ENCODE measurements around the gene DSCAML1.

Gene DSCAML1

GRCh38 chr11:117481885-117482284 is 315.1 kb downstream of the DSCAML1 start:
- H3K4me1 ChIP-seq (ENCODE audit: control insufficient read depth in 1 of 2, insufficient read depth in 2 of 2, low read length in 2 of 2) = no peaks in the 10 kb centered on the region
- no peak for DNase-seq
- no peaks in the 10 kb centered on the region for H3K79me1 ChIP-seq (ENCODE audit: low read length)
- H3K4me3 ChIP-seq (ENCODE audit: low read depth, low read length) = no peak overlapping the region
- no peak overlapping the region for H2BK5ac ChIP-seq (ENCODE audit: low read depth, low read length, poor library complexity)
- no peak overlapping the region for H3K4ac ChIP-seq (ENCODE audit: low read depth, low read length)
- no peak overlapping the region for H2AK5ac ChIP-seq (ENCODE audit: low read length)
- H2BK120ac ChIP-seq (ENCODE audit: insufficient read depth, low read length, poor library complexity) = no peak overlapping the region
- no peak overlapping the region for H4K12ac ChIP-seq (ENCODE audit: low read depth, low read length)
- no peak overlapping the region for H3K14ac ChIP-seq (ENCODE audit: low read length)
- no peak overlapping the region for H3K4me2 ChIP-seq (ENCODE audit: low read length)
- no CpG with 5 or more reads among the region's 23 CpGs for WGBS (ENCODE audit: extremely low coverage, insufficient coverage, insufficient read length)
- H3K23ac ChIP-seq (ENCODE audit: low read length) = no peak overlapping the region
- H3K36me3 ChIP-seq (ENCODE audit: control insufficient read depth in 1 of 2, insufficient read depth in 2 of 2, low read length in 2 of 2) = no peaks in the 10 kb centered on the region
- no peaks in the 10 kb centered on the region for H3K9me3 ChIP-seq (ENCODE audit: insufficient read depth, low read depth, low read length)
- H3K9ac ChIP-seq (ENCODE audit: low read length) = no peak overlapping the region
- no peak overlapping the region for H3K18ac ChIP-seq (ENCODE audit: low read length)
- no peak overlapping the region for H3K27ac ChIP-seq (ENCODE audit: low read depth, low read length)
- no peak overlapping the region for H2BK12ac ChIP-seq (ENCODE audit: low read length)
- H3K27me3 ChIP-seq (ENCODE audit: insufficient read depth, low read length) = no peaks in the 10 kb centered on the region
- H4K91ac ChIP-seq (ENCODE audit: low read depth, low read length) = no peak overlapping the region
- no peak overlapping the region for H2AFZ ChIP-seq (ENCODE audit: insufficient read depth, low read length, poor library complexity)
- no peak overlapping the region for H4K8ac ChIP-seq (ENCODE audit: low read depth, low read length)
- no peaks in the 10 kb centered on the region for H3K79me2 ChIP-seq (ENCODE audit: control insufficient read depth, insufficient read depth, low read length, poor library complexity)

- Histone ChIP-seq H3K4ac (ENCODE audit: low read depth, low read length) (no peak overlapping the region), H4K8ac (ENCODE audit: low read depth, low read length) (no peak overlapping the region), H3K14ac (ENCODE audit: low read length) (no peak overlapping the region), H3K79me1 (ENCODE audit: low read length) (no peaks in the 10 kb centered on the region), H4K12ac (ENCODE audit: low read depth, low read length) (no peak overlapping the region), H2AFZ (ENCODE audit: insufficient read depth, low read length, poor library complexity) (no peak overlapping the region), H3K9ac (ENCODE audit: low read length) (no peak overlapping the region), H2BK5ac (ENCODE audit: low read depth, low read length, poor library complexity) (no peak overlapping the region), H3K4me2 (ENCODE audit: low read length) (no peak overlapping the region), H3K4me1 (ENCODE audit: control insufficient read depth in 1 of 2, insufficient read depth in 2 of 2, low read length in 2 of 2) (no peaks in the 10 kb centered on the region), H3K27ac (ENCODE audit: low read depth, low read length) (no peak overlapping the region), H3K27me3 (ENCODE audit: insufficient read depth, low read length) (no peaks in the 10 kb centered on the region), H3K36me3 (ENCODE audit: control insufficient read depth in 1 of 2, insufficient read depth in 2 of 2, low read length in 2 of 2) (no peaks in the 10 kb centered on the region), H2BK120ac (ENCODE audit: insufficient read depth, low read length, poor library complexity) (no peak overlapping the region), H3K18ac (ENCODE audit: low read length) (no peak overlapping the region), H3K23ac (ENCODE audit: low read length) (no peak overlapping the region), H4K91ac (ENCODE audit: low read depth, low read length) (no peak overlapping the region), H3K4me3 (ENCODE audit: low read depth, low read length) (no peak overlapping the region), H3K79me2 (ENCODE audit: control insufficient read depth, insufficient read depth, low read length, poor library complexity) (no peaks in the 10 kb centered on the region), H2AK5ac (ENCODE audit: low read length) (no peak overlapping the region), H3K9me3 (ENCODE audit: insufficient read depth, low read depth, low read length) (no peaks in the 10 kb centered on the region), H2BK12ac (ENCODE audit: low read length) (no peak overlapping the region)
- no CpG with 5 or more reads among the region's 6 CpGs for WGBS (ENCODE audit: extremely low coverage, insufficient coverage, insufficient read length)
- DNase-seq = no peak
These were observed 316.0 kb downstream of the DSCAML1 start for GRCh38 chr11:117481036-117481435.

GRCh38 chr11:117480221-117480620 is 316.8 kb downstream of the DSCAML1 start:
- H3K79me1 ChIP-seq (ENCODE audit: low read length) = no peaks in the 10 kb centered on the region

GRCh38 chr11:117479372-117479771 is 317.6 kb downstream of the DSCAML1 start:
- H3K27me3 ChIP-seq (ENCODE audit: insufficient read depth, low read length) = no peaks in the 10 kb centered on the region
- H3K4ac ChIP-seq (ENCODE audit: low read depth, low read length) = no peak overlapping the region
- no peak overlapping the region for H2AFZ ChIP-seq (ENCODE audit: insufficient read depth, low read length, poor library complexity)
- H3K79me2 ChIP-seq (ENCODE audit: control insufficient read depth, insufficient read depth, low read length, poor library complexity) = no peaks in the 10 kb centered on the region
- no peak overlapping the region for H3K4me2 ChIP-seq (ENCODE audit: low read length)
- no peak overlapping the region for H3K14ac ChIP-seq (ENCODE audit: low read length)
- no peaks in the 10 kb centered on the region for H3K79me1 ChIP-seq (ENCODE audit: low read length)
- no peak overlapping the region for H3K9ac ChIP-seq (ENCODE audit: low read length)
- no peaks in the 10 kb centered on the region for H3K36me3 ChIP-seq (ENCODE audit: control insufficient read depth in 1 of 2, insufficient read depth in 2 of 2, low read length in 2 of 2)
- WGBS (ENCODE audit: extremely low coverage, insufficient coverage, insufficient read length) = no CpG with 5 or more reads among the region's 8 CpGs
- H2AK5ac ChIP-seq (ENCODE audit: low read length) = no peak overlapping the region
- H3K23ac ChIP-seq (ENCODE audit: low read length) = no peak overlapping the region
- no peak overlapping the region for H2BK12ac ChIP-seq (ENCODE audit: low read length)
- H3K9me3 ChIP-seq (ENCODE audit: insufficient read depth, low read depth, low read length) = no peaks in the 10 kb centered on the region
- no peaks in the 10 kb centered on the region for H3K4me1 ChIP-seq (ENCODE audit: control insufficient read depth in 1 of 2, insufficient read depth in 2 of 2, low read length in 2 of 2)
- DNase-seq = no peak
- no peak overlapping the region for H3K4me3 ChIP-seq (ENCODE audit: low read depth, low read length)
- H4K8ac ChIP-seq (ENCODE audit: low read depth, low read length) = no peak overlapping the region
- no peak overlapping the region for H3K18ac ChIP-seq (ENCODE audit: low read length)
- H4K91ac ChIP-seq (ENCODE audit: low read depth, low read length) = no peak overlapping the region
- H3K27ac ChIP-seq (ENCODE audit: low read depth, low read length) = no peak overlapping the region
- no peak overlapping the region for H2BK5ac ChIP-seq (ENCODE audit: low read depth, low read length, poor library complexity)
- H4K12ac ChIP-seq (ENCODE audit: low read depth, low read length) = no peak overlapping the region
- H2BK120ac ChIP-seq (ENCODE audit: insufficient read depth, low read length, poor library complexity) = no peak overlapping the region

More at GRCh38 chr11:117480221-117480620, 316.8 kb downstream of the DSCAML1 start:
- Histone ChIP-seq H3K9me3 (ENCODE audit: insufficient read depth, low read depth, low read length) (no peaks in the 10 kb centered on the region), H4K8ac (ENCODE audit: low read depth, low read length) (no peak overlapping the region), H3K18ac (ENCODE audit: low read length) (no peak overlapping the region), H3K14ac (ENCODE audit: low read length) (no peak overlapping the region), H2BK5ac (ENCODE audit: low read depth, low read length, poor library complexity) (no peak overlapping the region), H2AK5ac (ENCODE audit: low read length) (no peak overlapping the region), H3K27me3 (ENCODE audit: insufficient read depth, low read length) (no peaks in the 10 kb centered on the region), H2BK12ac (ENCODE audit: low read length) (no peak overlapping the region), H3K79me2 (ENCODE audit: control insufficient read depth, insufficient read depth, low read length, poor library complexity) (no peaks in the 10 kb centered on the region), H3K23ac (ENCODE audit: low read length) (no peak overlapping the region), H4K12ac (ENCODE audit: low read depth, low read length) (no peak overlapping the region), H3K27ac (ENCODE audit: low read depth, low read length) (no peak overlapping the region), H3K4ac (ENCODE audit: low read depth, low read length) (no peak overlapping the region), H3K9ac (ENCODE audit: low read length) (no peak overlapping the region), H3K4me1 (ENCODE audit: control insufficient read depth in 1 of 2, insufficient read depth in 2 of 2, low read length in 2 of 2) (no peaks in the 10 kb centered on the region), H4K91ac (ENCODE audit: low read depth, low read length) (no peak overlapping the region), H2AFZ (ENCODE audit: insufficient read depth, low read length, poor library complexity) (no peak overlapping the region), H2BK120ac (ENCODE audit: insufficient read depth, low read length, poor library complexity) (no peak overlapping the region), H3K36me3 (ENCODE audit: control insufficient read depth in 1 of 2, insufficient read depth in 2 of 2, low read length in 2 of 2) (no peaks in the 10 kb centered on the region), H3K4me2 (ENCODE audit: low read length) (no peak overlapping the region), H3K4me3 (ENCODE audit: low read depth, low read length) (no peak overlapping the region)
- WGBS (ENCODE audit: extremely low coverage, insufficient coverage, insufficient read length) = no CpG with 5 or more reads among the region's 15 CpGs
- no peak for DNase-seq
